SK-N-MC (cell line): Measurements from ENCODE around the gene TNIP1.

Experiments
- EZH2 ChIP-seq: fragments of 200-600 bp; sonication (generic); IDR thresholded peaks from one replicate; pipeline ENCODE4 v1.6.1; 2017; ENCODE audit warnings: antibody characterized with exemption
- POLR2AphosphoS5 ChIP-seq: IDR thresholded peaks from 2 replicates; pipeline ENCODE4 v1.6.1; 2012; ENCODE audit warnings: mild to moderate bottlenecking, low read depth, low read length, borderline replicate concordance

GRCh38 chr5:151128817-151129216 lies 48.0 kb upstream of the TNIP1 start:
- TF ChIP-seq EZH2 = no peak
- no peak for TF ChIP-seq POLR2AphosphoS5
